PC-9 (cell line): ENCODE results near the gene ZNF524.

Experiments
- CTCF ChIP-seq: fragments of 200-600 bp; sonication (generic); conservative IDR thresholded peaks from 2 replicates; pipeline ENCODE4 v1.6.1; 2017; ENCODE audit warnings: mixed run types, antibody characterized with exemption, mild to moderate bottlenecking, moderate library complexity
- EZH2 ChIP-seq: fragments of 200-600 bp; sonication (generic); IDR thresholded peaks from 2 replicates; pipeline ENCODE4 v1.8.0; 2017; ENCODE audit warnings: antibody characterized with exemption, low read depth

DNA sequence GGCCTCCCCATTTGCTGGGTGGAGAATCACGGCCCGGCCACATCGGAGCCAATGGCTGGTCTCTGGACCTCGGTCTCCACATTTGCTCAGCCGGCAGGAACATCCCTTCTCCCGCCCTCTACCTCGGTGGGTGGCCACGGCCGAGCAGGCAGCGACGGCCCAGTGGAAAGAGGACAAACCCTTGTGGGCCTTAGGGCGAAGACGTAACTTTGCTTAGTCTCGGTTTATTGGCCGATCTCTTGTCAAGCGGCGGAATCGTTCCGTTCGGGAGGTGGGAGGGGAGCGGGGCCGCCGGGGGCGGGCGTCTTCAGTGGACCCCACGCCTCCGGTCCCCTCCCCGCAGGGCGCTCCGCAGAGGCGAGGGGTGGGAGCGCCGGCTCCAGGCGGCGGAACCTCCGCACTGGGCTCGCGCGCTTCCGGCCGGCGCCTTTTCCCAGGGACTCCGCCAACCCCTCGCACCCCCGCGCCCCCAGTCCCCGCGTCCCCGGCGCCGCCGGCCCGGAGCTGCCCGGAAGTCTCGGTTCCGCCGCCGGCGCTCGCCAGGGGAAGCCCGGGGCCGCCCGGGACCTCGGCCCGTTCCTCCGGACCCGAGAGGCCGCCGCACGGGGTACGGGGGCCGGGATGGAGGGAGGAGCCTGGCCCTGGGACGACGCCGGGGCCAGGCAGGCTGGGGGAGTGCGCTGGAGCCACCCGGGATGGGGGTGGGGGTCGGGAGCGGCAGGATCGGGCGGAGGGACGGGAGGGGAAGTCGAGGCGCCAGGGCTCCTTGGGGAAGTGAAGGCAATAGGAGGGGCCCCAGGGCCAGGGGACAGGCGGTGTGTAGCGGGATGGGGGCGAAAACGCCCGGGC, 40.7 kb downstream of the ZNF524 start, which contains the start of gene ZNF580:
- no peak for TF ChIP-seq CTCF
- no peak for TF ChIP-seq EZH2
